DOHH2 (cell line): Measurements from ENCODE around the gene TRIM66.

Source experiments
- H3F3A ChIP-seq: fragments of 200-600 bp; sonication (generic), shearing (Covaris generic); 2 replicates; pipeline ENCODE4 v1.6.0; 2016; ENCODE audit warnings: antibody characterized with exemption, mild to moderate bottlenecking; ENCODE audit not compliant: control insufficient read depth, insufficient read depth
- H3K27ac ChIP-seq: fragments of 200-600 bp; sonication (generic); 2 replicates; pipeline ENCODE4 v1.5.1; 2014; ENCODE audit warnings: low read depth, mild to moderate bottlenecking, low read length, moderate library complexity
- H3K27me3 ChIP-seq: fragments of 200-600 bp; sonication (generic); 2 replicates; pipeline ENCODE4 v1.6.1; 2014; ENCODE audit warnings: mild to moderate bottlenecking, low read length, mixed read lengths; ENCODE audit not compliant: control insufficient read depth
- H3K36me3 ChIP-seq: fragments of 200-600 bp; sonication (generic); 2 replicates; pipeline ENCODE4 v1.6.1; 2014; ENCODE audit warnings: mild to moderate bottlenecking, low read length, moderate library complexity, mixed read lengths; ENCODE audit not compliant: control insufficient read depth
- H3K4me1 ChIP-seq: fragments of 200-600 bp; sonication (generic); 2 replicates; pipeline ENCODE4 v1.6.1; 2014; ENCODE audit warnings: mild to moderate bottlenecking, low read length, mixed read lengths; ENCODE audit not compliant: control insufficient read depth
- H3K4me2 ChIP-seq: fragments of 200-600 bp; sonication (generic); 2 replicates; pipeline ENCODE4 v1.6.0; 2014; ENCODE audit warnings: mild to moderate bottlenecking, low read length, moderate library complexity
- H3K4me3 ChIP-seq: fragments of 200-600 bp; sonication (generic); 2 replicates; pipeline ENCODE4 v1.5.1; 2014; ENCODE audit warnings: mild to moderate bottlenecking, low read length, mixed read lengths
- H3K79me2 ChIP-seq: fragments of 200-600 bp; sonication (generic); 2 replicates; pipeline ENCODE4 v1.6.1; 2014; ENCODE audit warnings: mild to moderate bottlenecking, low read length, mixed read lengths; ENCODE audit not compliant: control insufficient read depth
- H3K9me2 ChIP-seq: fragments of 200-600 bp; sonication (generic); replicated peaks from 2 replicates; pipeline ENCODE4 v1.6.1; 2014; ENCODE audit warnings: mild to moderate bottlenecking, low read length, mixed read lengths; ENCODE audit not compliant: control insufficient read depth
- H3K9me3 ChIP-seq: fragments of 200-600 bp; sonication (generic); 2 replicates; pipeline ENCODE4 v1.6.1; 2014; ENCODE audit warnings: antibody characterized with exemption, low read length, mixed read lengths; ENCODE audit not compliant: control insufficient read depth, insufficient read depth
- H4K20me1 ChIP-seq: fragments of 200-600 bp; sonication (generic); 2 replicates; pipeline ENCODE4 v1.6.0; 2014; ENCODE audit warnings: low read depth, mild to moderate bottlenecking, antibody characterized with exemption, low read length, moderate library complexity; ENCODE audit not compliant: control insufficient read depth, insufficient read depth
- CTCF ChIP-seq: fragments of 200-600 bp; sonication (generic); IDR thresholded peaks from one replicate; pipeline ENCODE4 v1.5.1; 2014; ENCODE audit warnings: antibody characterized with exemption, mild to moderate bottlenecking, low read depth, low read length; ENCODE audit not compliant: poor library complexity, severe bottlenecking
- EZH2phosphoT487 ChIP-seq: fragments of 200-600 bp; sonication (generic); IDR thresholded peaks from 2 replicates; pipeline ENCODE4 v1.6.1; 2017; ENCODE audit warnings: borderline replicate concordance, mild to moderate bottlenecking, antibody characterized with exemption, low read length, moderate library complexity, mixed read lengths

The TRIM66 gene

GRCh38 chr11:8729837-8730696 lies 47.6 kb upstream of the TRIM66 start:
- no peaks in the 10 kb centered on the region for H3K36me3 ChIP-seq
- peaks cover 19% of the 10 kb centered on the region for H3K4me1 ChIP-seq
- no peak overlapping the region for H3K4me3 ChIP-seq
- no peaks in the 10 kb centered on the region; the same call in 1 of the 2 replicates for H3K27me3 ChIP-seq
- no peak overlapping the region for H3K4me2 ChIP-seq
- no peaks in the 10 kb centered on the region for H4K20me1 ChIP-seq
- H3F3A ChIP-seq = no peaks in the 10 kb centered on the region
- H3K9me2 ChIP-seq = no peaks in the 10 kb centered on the region
- no peak overlapping the region for H3K27ac ChIP-seq
- no peak for TF ChIP-seq CTCF
- TF ChIP-seq EZH2phosphoT487 = no peak
- H3K9me3 ChIP-seq = no peaks in the 10 kb centered on the region
- no peaks in the 10 kb centered on the region for H3K79me2 ChIP-seq

GRCh38 chr11:8729067-8729466 lies 46.6 kb upstream of the TRIM66 start:
- Histone ChIP-seq H3K4me3 (no peak overlapping the region), H3F3A (no peaks in the 10 kb centered on the region), H3K4me1 (peaks cover 19% of the 10 kb centered on the region), H4K20me1 (no peaks in the 10 kb centered on the region), H3K79me2 (no peaks in the 10 kb centered on the region), H3K9me3 (no peaks in the 10 kb centered on the region), H3K4me2 (no peak overlapping the region), H3K9me2 (no peaks in the 10 kb centered on the region), H3K27ac (no peak overlapping the region), H3K27me3 (no peaks in the 10 kb centered on the region; the same call in 1 of the 2 replicates), H3K36me3 (no peaks in the 10 kb centered on the region)
- TF ChIP-seq CTCF (no peak), EZH2phosphoT487 (no peak)

GRCh38 chr11:8728563-8728962 lies 46.1 kb upstream of the TRIM66 start:
- Histone ChIP-seq H3K9me2 (no peaks in the 10 kb centered on the region), H3K79me2 (no peaks in the 10 kb centered on the region), H3K4me1 (peaks cover 19% of the 10 kb centered on the region), H3K36me3 (no peaks in the 10 kb centered on the region), H3K27me3 (no peaks in the 10 kb centered on the region; the same call in 1 of the 2 replicates), H3F3A (no peaks in the 10 kb centered on the region), H3K9me3 (no peaks in the 10 kb centered on the region), H3K4me2 (no peak overlapping the region), H3K4me3 (no peak overlapping the region), H4K20me1 (no peaks in the 10 kb centered on the region), H3K27ac (no peak overlapping the region)
- no peak for TF ChIP-seq EZH2phosphoT487
- TF ChIP-seq CTCF = no peak
